HUES48 (cell line): Measurements from ENCODE around the gene PCID2.

Experiments used
- H3K27ac ChIP-seq: one replicate; pipeline ENCODE4 v1.7.0; 2013; ENCODE audit warnings: low read depth, low read length, inconsistent platforms
- H3K27me3 ChIP-seq: 2 replicates; pipeline ENCODE4 v1.6.1; 2013; ENCODE audit warnings: mild to moderate bottlenecking, low read length; ENCODE audit not compliant: control insufficient read depth, insufficient read depth
- H3K36me3 ChIP-seq: 2 replicates; pipeline ENCODE4 v1.6.1; 2013; ENCODE audit warnings: low read length; ENCODE audit not compliant: control insufficient read depth, insufficient read depth
- H3K4me1 ChIP-seq: 2 replicates; pipeline ENCODE4 v1.6.1; 2013; ENCODE audit warnings: mild to moderate bottlenecking, low read length; ENCODE audit not compliant: control insufficient read depth, insufficient read depth
- H3K4me3 ChIP-seq: 2 replicates; pipeline ENCODE4 v1.5.1; 2013; ENCODE audit warnings: mild to moderate bottlenecking, low read depth, low read length
- H3K9ac ChIP-seq: 2 replicates; pipeline ENCODE4 v1.6.1; 2013; ENCODE audit warnings: mild to moderate bottlenecking, low read depth, low read length, moderate library complexity
- H3K9me3 ChIP-seq: 2 replicates; pipeline ENCODE4 v1.6.1; 2013; ENCODE audit warnings: low read length; ENCODE audit not compliant: control insufficient read depth, insufficient read depth

The PCID2 gene

DNA sequence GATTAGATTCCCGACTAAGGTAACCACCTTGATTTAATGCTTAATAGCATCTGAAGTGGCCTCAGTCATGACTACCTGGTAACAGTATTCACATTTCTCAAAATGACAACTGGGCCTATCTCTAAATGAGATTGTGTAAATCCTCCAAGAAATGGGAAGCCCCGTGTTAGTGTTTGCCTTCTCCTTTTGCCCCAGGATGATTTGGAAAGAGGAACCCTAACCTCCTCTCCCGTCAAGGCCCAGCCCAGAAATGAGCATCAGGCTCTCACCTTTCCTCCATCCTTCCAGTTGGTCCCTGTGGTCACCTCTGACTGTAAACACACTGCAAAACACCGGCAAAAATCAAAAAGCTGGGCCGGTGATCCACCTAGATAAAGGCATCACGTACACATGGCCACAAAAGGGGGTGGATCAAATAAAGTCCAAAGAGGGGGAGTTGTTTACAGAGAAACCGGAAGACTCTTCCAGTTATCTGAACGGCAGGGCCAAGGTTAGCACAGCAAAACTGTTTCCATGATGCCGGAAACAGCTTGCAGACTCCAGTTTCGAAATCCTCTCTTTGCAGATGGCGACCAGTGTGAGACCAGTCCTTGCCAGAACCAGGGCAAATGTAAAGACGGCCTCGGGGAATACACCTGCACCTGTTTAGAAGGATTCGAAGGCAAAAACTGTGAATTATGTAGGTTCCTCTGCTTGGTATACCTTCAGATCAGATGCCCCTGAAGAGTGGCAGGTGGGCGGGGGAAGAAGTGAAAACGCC lies 69.5 kb downstream of the PCID2 start:
- Histone ChIP-seq H3K4me1 (peaks cover 12% of the 10 kb centered on the region), H3K4me3 (no peak overlapping the region), H3K36me3 (no peaks in the 10 kb centered on the region), H3K9me3 (no peaks in the 10 kb centered on the region), H3K9ac (no peak overlapping the region), H3K27me3 (no peaks in the 10 kb centered on the region), H3K27ac (no peak overlapping the region)

DNA sequence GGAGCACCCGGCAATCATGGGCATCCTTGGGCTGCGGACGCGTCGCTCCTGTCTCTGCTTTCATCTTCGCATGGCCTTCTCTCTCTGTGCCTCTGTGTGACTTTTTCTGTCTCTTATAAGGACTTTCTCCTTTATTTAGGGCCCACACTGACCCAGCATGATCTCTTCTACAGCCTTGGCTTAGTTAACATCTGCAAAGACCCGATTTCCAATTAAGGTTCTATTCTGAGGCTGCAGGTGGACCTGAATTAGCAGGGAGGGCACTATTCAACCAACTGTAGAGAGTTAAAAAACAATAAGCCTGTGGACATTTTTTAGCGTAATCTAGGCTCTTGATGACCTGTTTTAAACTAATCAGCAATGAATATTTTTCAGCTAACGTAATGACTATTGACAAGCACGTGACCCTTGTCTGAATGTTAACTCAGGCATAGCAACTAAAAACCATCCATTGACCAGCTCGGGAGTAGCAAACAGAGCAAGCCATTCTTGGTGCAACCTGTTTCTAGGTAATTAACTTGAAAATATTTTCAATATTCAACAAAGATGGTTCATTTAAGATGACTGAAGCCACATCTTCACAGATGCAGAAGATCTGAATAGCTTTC lies 70.7 kb downstream of the PCID2 start:
- Histone ChIP-seq H3K4me3 (no peak overlapping the region), H3K27ac (peak overlapping the region; percentile 58), H3K36me3 (no peaks in the 10 kb centered on the region), H3K9me3 (no peaks in the 10 kb centered on the region), H3K4me1 (peaks cover 12% of the 10 kb centered on the region), H3K9ac (no peak overlapping the region), H3K27me3 (no peaks in the 10 kb centered on the region)

DNA sequence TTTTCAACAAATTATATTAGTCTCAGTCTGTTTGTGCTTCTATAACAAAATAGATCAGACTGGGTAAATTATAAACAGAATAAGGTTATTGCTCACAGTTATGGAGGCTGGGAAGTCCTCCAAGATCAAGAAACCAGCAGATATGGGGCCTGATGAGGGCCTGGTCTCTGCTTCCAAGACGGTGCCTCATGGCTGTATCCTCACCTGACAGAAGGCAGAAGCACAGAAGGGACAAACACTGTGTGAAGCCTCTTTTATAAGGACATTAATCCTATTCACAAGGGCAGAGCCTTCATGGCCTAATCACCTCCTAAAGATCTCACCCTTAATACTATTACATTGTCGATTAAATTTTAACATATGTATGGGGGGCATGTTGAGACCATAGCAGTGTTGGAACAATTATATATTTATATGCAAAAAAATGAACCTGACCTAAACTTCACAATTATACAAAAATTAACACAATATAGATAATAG lies 73.1 kb downstream of the PCID2 start:
- H3K27ac ChIP-seq, result no peak overlapping the region

GRCh38 chr13:113129921-113130750 lies 78.3 kb downstream of the PCID2 start:
- H3K27me3 ChIP-seq, result no peaks in the 10 kb centered on the region
- H3K4me3 ChIP-seq, result no peak overlapping the region
- H3K27ac ChIP-seq, result no peak overlapping the region
- H3K9ac ChIP-seq, result no peak overlapping the region
- no peaks in the 10 kb centered on the region for H3K9me3 ChIP-seq
- H3K36me3 ChIP-seq, result no peaks in the 10 kb centered on the region
- no peaks in the 10 kb centered on the region for H3K4me1 ChIP-seq

More for the DNA sequence above, 73.1 kb downstream of the PCID2 start:
- Histone ChIP-seq H3K36me3 (no peaks in the 10 kb centered on the region), H3K4me3 (no peak overlapping the region), H3K4me1 (peaks cover 12% of the 10 kb centered on the region), H3K9me3 (no peaks in the 10 kb centered on the region), H3K27me3 (no peaks in the 10 kb centered on the region), H3K9ac (no peak overlapping the region)

DNA sequence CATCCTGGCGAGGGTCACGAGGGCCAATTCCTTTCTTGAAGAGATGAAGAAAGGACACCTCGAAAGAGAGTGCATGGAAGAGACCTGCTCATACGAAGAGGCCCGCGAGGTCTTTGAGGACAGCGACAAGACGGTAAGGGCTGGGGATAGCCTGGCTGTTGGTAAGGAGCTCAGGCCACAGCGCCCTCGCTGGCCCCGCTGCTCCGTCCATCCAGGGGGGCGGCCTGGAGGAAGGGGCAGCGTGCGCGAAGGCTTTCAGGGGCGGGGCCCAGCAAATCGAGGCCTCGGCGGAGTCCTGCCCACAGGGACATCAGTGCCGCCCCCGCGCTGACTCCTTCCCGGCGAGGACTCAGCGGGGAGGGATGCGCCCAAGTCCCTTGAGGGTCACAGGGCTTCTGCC lies 79.0 kb downstream of the PCID2 start:
- Histone ChIP-seq H3K9ac (no peak overlapping the region), H3K27ac (no peak overlapping the region), H3K4me1 (no peaks in the 10 kb centered on the region), H3K9me3 (no peaks in the 10 kb centered on the region), H3K4me3 (no peak overlapping the region), H3K36me3 (no peaks in the 10 kb centered on the region), H3K27me3 (no peaks in the 10 kb centered on the region)
